ENCODE data around the gene TRIM41.

TRIM41 gene

DNA sequence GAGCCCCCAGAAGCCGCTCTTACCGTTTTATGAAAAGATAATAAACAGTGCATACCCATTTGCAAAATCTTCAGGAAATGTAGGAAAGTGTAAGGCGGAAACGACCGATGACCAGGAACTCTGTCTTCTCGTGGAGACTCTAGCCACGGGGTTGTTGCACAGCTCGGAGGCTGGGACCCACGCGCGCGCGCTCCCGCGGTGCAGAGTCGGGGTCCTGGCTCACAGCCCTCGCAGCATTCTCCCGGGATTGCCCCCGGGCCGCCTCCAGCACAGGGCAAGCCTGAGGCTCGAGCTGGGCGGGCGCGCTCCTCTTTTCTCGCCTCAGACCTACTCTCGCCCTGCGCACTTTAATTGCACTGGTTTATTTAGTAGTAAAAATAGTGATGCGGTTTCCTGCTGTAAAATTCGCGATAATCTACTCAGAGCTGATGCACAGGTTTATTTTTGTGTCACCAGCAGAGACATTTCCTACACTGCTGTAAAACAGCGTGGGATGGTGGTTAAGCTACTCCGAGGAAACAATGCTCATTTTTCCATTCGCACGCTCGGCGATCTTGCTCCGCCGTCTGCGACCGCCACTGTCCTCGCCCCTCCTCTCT, 33.6 kb upstream of the TRIM41 start:
- H3K36me3 Mint-ChIP-seq (ENCODE audit: low read depth) = peaks cover 11% of the 10 kb centered on the region
- H3K27ac Mint-ChIP-seq = peak overlapping the region; percentile 94
- H3K27me3 Mint-ChIP-seq (ENCODE audit: low read depth) = peaks cover 13% of the 10 kb centered on the region
- peak overlapping the region; percentile 92 for H3K4me3 Mint-ChIP-seq
- H3K4me1 Mint-ChIP-seq (ENCODE audit: low read depth) = peaks cover 34% of the 10 kb centered on the region
- no peaks in the 10 kb centered on the region for H3K9me3 Mint-ChIP-seq

DNA sequence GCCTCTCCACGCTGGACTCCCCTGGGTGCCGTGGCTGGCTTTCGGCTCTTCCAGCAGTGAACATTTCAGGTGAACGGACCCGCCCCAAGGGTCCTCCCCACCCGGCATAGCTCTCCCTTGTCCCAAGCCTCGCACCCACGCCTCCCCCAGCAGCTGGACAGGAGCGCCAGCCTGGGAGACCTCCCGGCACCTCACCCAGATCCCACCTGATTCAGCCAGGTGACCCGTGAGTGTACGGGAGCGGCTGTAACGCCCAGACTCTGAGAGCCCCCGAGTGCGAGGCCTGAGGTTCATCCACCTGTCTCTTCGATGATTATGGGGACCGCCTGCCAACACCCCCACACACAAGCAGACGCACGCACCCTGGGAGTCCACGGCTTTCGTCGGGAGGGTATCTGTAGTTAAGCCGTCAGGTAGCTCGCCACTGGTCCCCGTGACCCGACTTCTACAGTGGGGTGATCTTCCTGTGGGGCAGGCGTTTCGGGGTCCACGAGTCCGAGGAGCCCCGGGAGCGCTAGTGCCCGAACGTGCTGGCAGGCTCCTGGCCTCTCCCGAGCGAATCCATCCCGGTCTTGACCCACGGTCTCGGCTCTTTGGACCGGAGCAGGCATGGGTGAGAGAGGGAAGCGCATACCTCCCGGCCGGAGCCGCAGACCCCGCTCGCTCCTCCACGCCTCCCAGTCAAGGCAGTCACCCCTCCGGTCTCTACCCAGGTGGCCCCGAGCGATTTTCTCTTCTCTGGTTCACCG, 32.9 kb upstream of the TRIM41 start:
- H3K4me1 Mint-ChIP-seq (ENCODE audit: low read depth) = peaks cover 31% of the 10 kb centered on the region
- peak overlapping the region; percentile 94 for H3K27ac Mint-ChIP-seq
- H3K36me3 Mint-ChIP-seq (ENCODE audit: low read depth) = peaks cover 11% of the 10 kb centered on the region
- H3K4me3 Mint-ChIP-seq = peak overlapping the region; percentile 92
- H3K27me3 Mint-ChIP-seq (ENCODE audit: low read depth) = peaks cover 13% of the 10 kb centered on the region
- H3K9me3 Mint-ChIP-seq = no peaks in the 10 kb centered on the region

DNA sequence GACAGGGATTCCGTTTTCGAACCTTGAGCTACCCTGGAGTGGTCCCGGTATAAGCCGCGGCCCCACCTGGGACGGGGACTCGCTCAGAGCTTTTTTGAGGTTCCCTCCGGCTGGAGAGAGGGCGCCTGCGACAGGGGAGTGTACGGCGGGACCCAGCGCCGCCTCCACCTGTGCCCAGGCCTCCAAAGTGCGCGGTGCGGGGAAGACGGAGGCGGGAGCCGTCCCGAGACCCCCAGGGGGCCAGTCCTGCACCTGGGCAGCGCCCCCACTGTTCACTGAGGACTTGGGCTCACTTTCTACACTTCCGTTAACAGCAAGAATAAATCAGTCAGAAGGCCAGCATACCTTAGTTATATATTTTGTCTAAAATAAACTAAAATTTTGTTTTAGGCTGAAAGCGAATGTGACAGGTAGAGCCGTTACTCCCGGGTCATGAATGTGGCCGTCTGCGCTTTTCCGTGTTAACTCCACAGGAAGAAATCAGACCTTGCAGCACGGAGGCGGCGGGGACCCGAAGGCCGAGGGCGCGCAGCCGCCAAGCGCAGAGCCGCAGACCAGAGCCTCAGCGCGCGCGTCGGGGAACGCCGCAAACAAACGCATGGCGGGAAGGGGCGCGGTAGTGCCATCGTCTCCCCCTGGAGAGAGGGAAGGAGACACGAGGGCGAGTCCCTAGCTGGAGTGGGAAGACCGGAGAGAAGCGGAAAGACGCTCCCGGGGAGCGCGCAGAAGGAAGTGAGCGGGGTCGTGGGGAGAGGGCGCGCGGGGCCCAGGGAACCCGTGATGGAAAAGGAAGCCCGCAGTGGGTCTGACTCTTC, 32.2 kb upstream of the TRIM41 start:
- H3K27me3 Mint-ChIP-seq (ENCODE audit: low read depth) = peaks cover 13% of the 10 kb centered on the region
- peaks cover 31% of the 10 kb centered on the region for H3K4me1 Mint-ChIP-seq (ENCODE audit: low read depth)
- no peaks in the 10 kb centered on the region for H3K9me3 Mint-ChIP-seq
- peak overlapping the region; percentile 92 for H3K4me3 Mint-ChIP-seq
- H3K27ac Mint-ChIP-seq = peak overlapping the region; percentile 95
- H3K36me3 Mint-ChIP-seq (ENCODE audit: low read depth) = peaks cover 11% of the 10 kb centered on the region

DNA sequence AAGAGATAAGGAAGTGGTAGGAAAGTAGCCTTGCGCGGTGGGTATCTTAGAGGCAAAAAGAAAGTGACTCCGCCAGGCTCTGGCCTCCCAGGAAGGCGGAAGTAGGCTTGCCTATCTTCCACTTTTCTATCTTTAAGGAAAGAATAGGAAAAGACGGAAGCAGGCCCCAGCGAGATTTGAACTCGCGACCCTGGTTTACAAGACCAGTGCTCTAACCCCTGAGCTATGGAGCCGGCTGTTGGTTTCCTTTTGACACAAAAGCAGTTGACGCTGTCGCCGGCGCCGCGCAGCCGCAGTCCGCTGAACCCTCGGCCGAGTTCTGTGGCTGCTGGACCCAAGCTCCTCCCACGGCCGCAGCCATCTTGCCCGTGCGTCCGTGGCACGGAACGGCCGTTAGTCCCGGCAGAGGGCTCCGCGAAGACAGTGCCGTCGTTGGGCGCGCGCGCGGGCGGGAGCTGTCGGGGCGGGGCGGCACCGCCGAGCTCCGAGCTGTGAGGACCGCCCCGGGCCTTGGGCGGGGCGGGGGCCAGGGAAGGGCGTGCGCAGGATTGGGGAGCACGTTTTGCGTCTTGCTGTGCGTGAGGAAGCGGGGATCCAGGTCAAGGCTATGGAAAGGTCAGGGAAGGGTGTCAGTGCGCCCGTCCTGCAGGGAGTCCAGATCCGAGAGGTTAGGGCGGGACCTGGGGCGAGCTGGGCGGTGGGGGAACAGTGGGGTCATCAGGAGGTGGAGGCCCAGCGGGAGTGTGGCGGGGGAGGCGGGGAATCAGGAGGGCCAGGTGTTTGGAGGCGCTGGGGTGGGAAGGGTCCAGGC, 31.4 kb upstream of the TRIM41 start:
- peaks cover 13% of the 10 kb centered on the region for H3K27me3 Mint-ChIP-seq (ENCODE audit: low read depth)
- H3K27ac Mint-ChIP-seq = peak overlapping the region; percentile 95
- no peaks in the 10 kb centered on the region for H3K9me3 Mint-ChIP-seq
- H3K4me3 Mint-ChIP-seq = peak overlapping the region; percentile 92
- peaks cover 11% of the 10 kb centered on the region for H3K36me3 Mint-ChIP-seq (ENCODE audit: low read depth)
- peaks cover 31% of the 10 kb centered on the region for H3K4me1 Mint-ChIP-seq (ENCODE audit: low read depth)

DNA sequence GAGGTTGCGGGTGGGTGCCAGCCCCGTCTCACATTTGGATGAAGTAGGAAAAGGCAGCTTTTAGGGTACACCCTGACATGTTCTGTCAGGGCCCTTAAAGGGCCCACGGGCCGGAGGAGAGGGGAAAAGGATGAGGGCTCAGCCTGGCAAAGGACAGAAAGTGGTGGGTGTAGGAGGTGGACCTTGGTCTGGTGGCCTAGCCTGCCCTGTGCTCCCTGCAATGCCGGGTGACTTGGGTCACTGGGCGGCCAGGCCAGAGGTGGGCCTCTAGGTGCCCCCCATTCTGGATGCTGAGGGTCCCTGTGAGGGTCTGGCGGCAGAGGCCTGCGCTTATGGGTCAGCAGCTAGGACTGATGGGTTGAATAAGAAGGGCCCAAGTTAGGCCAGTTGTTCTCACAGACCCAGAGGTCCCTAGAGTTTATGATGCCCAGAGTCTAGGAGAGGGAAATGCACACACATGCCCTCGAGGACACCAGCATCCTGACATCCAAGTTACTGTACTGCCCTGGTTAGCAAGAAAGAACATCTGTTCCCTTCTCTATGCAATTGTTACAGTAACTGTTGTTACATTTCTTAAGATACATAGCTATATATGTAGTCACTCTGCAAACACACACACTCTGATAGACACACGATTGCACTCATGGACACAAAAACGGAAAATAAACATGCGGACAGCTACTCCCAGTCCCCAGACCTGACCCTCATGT, 30.6 kb upstream of the TRIM41 start:
- peak overlapping the region; percentile 95 for H3K27ac Mint-ChIP-seq
- peak overlapping the region; percentile 92 for H3K4me3 Mint-ChIP-seq
- peaks cover 13% of the 10 kb centered on the region for H3K27me3 Mint-ChIP-seq (ENCODE audit: low read depth)

DNA sequence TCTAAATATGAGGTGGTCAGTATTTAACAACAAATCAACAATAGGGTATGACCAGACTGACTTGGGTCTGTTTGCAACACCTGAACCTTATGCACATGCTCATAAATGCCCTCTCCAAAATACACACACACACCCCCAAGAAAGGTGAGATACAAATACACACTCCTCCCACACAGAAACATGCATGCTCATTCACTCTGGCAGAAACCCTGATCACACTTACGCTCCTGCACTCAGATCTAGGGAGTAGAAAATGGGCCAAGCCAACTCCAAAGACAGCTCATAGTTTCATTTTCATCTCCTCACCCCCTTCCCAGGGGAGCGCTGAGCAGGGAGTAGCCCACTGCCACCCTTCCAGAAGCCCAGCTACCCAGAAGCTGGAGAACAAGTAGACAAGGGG, 29.4 kb upstream of the TRIM41 start:
- Mint-ChIP-seq H3K9me3 (no peaks in the 10 kb centered on the region), H3K36me3 (ENCODE audit: low read depth) (peaks cover 7% of the 10 kb centered on the region), H3K4me3 (peak overlapping the region; percentile 14), H3K4me1 (ENCODE audit: low read depth) (peaks cover 21% of the 10 kb centered on the region), H3K27me3 (ENCODE audit: low read depth) (peaks cover 7% of the 10 kb centered on the region), H3K27ac (no peak overlapping the region)

More for the DNA sequence above, 30.6 kb upstream of the TRIM41 start:
- H3K4me1 Mint-ChIP-seq (ENCODE audit: low read depth) = peaks cover 31% of the 10 kb centered on the region
- H3K36me3 Mint-ChIP-seq (ENCODE audit: low read depth) = peaks cover 11% of the 10 kb centered on the region
- H3K9me3 Mint-ChIP-seq = no peaks in the 10 kb centered on the region

DNA sequence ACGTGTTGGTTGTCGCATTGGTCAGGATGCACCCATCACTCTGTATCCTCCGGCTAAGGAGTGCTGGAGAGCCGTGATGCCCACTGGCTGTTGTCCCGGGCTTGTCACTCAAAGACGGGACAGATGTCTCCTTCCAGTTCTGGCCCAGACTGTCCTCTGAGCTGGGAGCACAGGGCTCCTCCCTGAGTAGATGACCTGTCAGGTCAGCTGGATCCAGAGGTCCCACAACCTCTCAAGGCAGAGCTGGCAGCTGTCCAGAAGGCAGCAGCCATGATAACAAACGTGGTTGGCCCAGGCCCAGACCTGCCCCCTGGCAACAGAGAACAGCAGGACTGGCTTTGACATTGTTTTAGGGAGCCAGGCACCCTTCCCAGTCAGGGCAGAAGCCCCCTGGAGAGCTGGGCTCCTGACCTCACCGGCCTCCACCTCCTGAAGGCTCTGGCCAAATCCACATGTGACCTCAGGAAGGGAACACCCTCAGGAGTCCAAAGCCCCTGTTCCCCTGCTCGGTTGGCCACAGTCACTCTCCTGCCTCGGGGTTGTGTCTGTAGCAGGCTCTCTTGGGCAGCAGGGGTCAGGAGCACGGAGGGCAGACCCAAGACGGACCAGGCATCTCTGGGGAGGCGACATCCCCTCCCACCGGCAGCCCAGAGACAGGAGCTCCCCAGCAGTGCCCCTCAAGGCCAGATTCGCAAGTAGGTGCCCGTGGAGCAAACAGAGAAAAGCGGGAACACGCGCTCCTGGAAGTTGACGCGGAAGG, 28.4 kb upstream of the TRIM41 start:
- H3K4me1 Mint-ChIP-seq (ENCODE audit: low read depth) = peaks cover 19% of the 10 kb centered on the region
- no peak overlapping the region for H3K4me3 Mint-ChIP-seq
- no peak overlapping the region for H3K27ac Mint-ChIP-seq
- no peaks in the 10 kb centered on the region for H3K9me3 Mint-ChIP-seq
- H3K36me3 Mint-ChIP-seq (ENCODE audit: low read depth) = peaks cover 3% of the 10 kb centered on the region
- H3K27me3 Mint-ChIP-seq (ENCODE audit: low read depth) = peaks cover 4% of the 10 kb centered on the region

DNA sequence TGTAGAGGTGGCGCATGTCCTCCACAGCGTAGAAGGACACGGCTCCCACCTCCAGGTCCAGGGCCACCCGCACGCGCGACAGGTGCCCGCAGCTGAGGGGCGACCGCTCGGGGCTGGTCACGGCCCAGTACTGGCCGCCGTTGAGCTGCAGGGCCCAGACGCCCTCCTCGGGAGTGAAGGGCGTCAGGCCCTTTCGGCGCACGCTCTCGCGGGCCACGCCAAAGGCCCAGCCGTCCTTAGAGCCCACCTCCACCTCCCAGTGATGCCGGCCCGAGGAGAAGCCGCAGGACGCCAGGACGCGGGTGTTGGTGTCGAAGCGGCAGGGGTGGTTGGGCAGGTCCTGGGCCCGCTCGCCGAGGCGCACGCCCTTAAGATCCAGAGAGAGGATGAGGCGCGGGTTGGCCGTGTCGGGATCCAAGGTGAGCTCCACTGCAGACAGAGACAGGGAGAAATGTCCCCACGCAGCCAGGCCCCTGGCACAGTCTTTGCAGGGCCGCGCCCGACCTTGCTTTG, 27.8 kb upstream of the TRIM41 start:
- Mint-ChIP-seq H3K27ac (no peak overlapping the region), H3K9me3 (no peaks in the 10 kb centered on the region), H3K27me3 (ENCODE audit: low read depth) (peaks cover 10% of the 10 kb centered on the region), H3K4me1 (ENCODE audit: low read depth) (peaks cover 15% of the 10 kb centered on the region), H3K4me3 (no peak overlapping the region), H3K36me3 (ENCODE audit: low read depth) (peaks cover 3% of the 10 kb centered on the region)

DNA sequence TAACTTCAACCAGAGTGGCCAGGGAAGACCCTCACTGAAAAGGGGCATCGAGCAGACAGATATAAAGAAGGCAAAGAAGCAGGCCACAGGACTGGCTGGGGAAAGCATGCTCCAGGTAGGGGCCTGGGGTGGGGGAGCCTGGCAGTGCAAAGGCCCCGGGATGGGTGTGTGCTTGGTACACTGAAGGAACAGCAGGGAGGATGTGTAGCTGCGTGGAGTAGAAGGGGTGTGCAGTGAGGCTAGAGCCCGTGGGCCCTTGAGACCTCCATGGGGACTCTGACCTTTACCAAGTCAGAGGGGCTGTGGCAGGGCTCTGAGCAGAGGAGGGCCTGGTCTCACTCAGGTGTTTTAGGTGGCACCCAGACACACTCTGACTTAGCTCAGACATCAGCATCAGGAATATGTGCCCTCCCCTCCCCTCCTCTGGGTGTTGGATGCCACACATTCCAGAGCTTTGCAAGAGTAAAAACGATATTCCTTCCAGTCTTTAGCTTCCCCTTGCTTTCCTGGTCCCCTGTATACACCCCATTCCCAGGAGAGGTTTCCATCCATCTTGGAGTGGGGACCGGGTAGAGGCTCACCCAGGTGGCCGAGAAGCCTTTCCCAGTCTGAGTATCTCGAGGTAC, 25.6 kb upstream of the TRIM41 start:
- H3K4me3 Mint-ChIP-seq = no peak overlapping the region
- H3K9me3 Mint-ChIP-seq = no peaks in the 10 kb centered on the region
- H3K36me3 Mint-ChIP-seq (ENCODE audit: low read depth) = no peaks in the 10 kb centered on the region
- peaks cover 21% of the 10 kb centered on the region for H3K27me3 Mint-ChIP-seq (ENCODE audit: low read depth)
- H3K4me1 Mint-ChIP-seq (ENCODE audit: low read depth) = peaks cover 9% of the 10 kb centered on the region
- H3K27ac Mint-ChIP-seq = no peak overlapping the region

DNA sequence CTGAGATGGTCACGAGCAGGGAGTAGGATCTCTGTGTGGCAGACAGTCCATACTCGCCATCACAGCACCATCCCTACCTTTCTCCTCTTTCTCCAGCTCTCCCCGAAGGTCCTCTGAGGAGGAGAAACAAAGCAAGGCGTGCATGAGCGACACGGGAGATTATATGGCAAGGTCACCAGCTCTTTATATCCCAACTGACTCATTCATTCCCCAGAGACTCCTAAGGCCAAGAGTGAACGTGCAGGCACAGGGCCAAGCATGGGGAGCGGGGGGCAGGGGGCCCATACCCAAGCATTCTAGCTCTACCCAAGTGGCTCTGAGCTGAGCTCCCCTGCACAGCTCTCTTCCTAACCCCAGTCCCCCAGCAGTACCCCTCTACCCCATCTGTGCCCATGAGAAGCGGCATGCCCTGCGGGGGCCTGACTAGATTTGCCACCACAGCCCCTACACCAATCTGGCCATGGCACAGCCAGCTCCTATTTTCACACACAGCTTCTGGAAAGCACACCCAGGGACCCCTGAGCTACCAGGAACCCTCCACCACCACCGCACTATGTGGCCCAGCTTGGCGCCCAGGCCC, 24.9 kb upstream of the TRIM41 start:
- no peak overlapping the region for H3K4me3 Mint-ChIP-seq
- H3K27ac Mint-ChIP-seq = no peak overlapping the region

DNA sequence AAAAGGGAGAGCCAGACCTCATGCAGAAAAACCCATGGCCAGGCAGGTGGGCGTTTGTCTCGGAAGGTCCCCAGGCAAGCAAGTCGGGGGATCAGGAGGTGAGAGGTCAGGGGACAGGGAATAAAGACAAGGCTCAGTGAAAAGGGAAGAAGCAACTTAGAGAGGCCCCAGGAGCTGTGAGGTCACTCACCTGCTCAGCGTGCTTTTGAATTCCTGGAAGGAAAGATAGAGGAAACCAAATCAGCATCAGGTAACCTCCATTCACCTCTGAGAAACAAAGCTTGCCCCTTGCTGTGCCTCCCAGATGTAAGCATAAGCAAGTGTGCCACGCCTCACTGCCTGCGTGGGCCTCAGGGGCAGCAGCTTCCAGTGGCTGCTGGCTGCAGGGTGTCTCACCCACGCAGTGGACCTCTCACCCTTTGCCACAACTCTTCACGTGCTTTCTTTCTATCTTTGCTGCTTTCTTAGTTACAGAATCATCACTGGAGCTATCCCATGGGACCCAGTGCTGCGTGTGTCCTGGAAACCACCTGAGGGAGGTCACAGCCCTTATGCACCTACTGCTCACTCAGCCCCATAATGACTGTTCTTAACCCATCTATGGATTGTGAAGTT, 24.1 kb upstream of the TRIM41 start:
- H3K27me3 Mint-ChIP-seq (ENCODE audit: low read depth) = peaks cover 34% of the 10 kb centered on the region
- H3K4me3 Mint-ChIP-seq = no peak overlapping the region
- no peaks in the 10 kb centered on the region for H3K9me3 Mint-ChIP-seq
- no peaks in the 10 kb centered on the region for H3K36me3 Mint-ChIP-seq (ENCODE audit: low read depth)
- no peak overlapping the region for H3K27ac Mint-ChIP-seq
- peaks cover 3% of the 10 kb centered on the region for H3K4me1 Mint-ChIP-seq (ENCODE audit: low read depth)

More for the DNA sequence above, 24.9 kb upstream of the TRIM41 start:
- H3K9me3 Mint-ChIP-seq = no peaks in the 10 kb centered on the region
- peaks cover 3% of the 10 kb centered on the region for H3K4me1 Mint-ChIP-seq (ENCODE audit: low read depth)
- H3K36me3 Mint-ChIP-seq (ENCODE audit: low read depth) = no peaks in the 10 kb centered on the region
- H3K27me3 Mint-ChIP-seq (ENCODE audit: low read depth) = peaks cover 26% of the 10 kb centered on the region

Measured in T-helper 1 cell treated with Interleukin-12 subunit alpha and Interleukin-12 subunit beta and Interleukin-4 antibody, amounts not matched to agents 30 μg/mL and 1 μg/mL, for 36 hours (primary cell).